ENCODE data around the gene HBG2. TPM values are rescaled to one million over a fixed set of nuclear protein-coding genes. Genes with fewer than 3 reads are reported as not detected.

HBG2 gene
- total and polyA plus RNA-seq, 10 of the 15 experiments (the other 5 are each of a cell fraction or from before 2014, with no cell fraction given) = 1.1 to 8.3 (median 2.9) TPM; not detected in 5

DNA sequence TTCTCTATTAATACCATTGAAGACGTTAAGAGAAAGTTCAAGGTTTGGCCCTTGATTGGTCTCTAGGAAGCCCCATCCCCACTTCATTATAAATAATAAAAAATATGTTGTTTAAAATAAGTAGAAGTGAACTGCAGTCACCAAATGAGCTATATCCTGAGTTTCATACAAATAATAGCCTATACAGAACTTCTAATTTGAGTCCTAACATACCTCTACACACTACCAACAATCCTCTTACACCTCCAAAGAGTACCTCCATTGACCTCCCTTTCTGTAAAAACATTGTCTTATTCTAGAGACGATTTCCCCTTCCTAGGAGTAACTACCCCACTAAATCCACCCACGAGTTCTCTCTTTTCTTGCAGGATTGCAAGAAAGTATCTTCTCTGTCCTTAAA is 13.1 kb downstream of the HBG2 start (continued):
- TF ChIP-seq, protein P1, sequence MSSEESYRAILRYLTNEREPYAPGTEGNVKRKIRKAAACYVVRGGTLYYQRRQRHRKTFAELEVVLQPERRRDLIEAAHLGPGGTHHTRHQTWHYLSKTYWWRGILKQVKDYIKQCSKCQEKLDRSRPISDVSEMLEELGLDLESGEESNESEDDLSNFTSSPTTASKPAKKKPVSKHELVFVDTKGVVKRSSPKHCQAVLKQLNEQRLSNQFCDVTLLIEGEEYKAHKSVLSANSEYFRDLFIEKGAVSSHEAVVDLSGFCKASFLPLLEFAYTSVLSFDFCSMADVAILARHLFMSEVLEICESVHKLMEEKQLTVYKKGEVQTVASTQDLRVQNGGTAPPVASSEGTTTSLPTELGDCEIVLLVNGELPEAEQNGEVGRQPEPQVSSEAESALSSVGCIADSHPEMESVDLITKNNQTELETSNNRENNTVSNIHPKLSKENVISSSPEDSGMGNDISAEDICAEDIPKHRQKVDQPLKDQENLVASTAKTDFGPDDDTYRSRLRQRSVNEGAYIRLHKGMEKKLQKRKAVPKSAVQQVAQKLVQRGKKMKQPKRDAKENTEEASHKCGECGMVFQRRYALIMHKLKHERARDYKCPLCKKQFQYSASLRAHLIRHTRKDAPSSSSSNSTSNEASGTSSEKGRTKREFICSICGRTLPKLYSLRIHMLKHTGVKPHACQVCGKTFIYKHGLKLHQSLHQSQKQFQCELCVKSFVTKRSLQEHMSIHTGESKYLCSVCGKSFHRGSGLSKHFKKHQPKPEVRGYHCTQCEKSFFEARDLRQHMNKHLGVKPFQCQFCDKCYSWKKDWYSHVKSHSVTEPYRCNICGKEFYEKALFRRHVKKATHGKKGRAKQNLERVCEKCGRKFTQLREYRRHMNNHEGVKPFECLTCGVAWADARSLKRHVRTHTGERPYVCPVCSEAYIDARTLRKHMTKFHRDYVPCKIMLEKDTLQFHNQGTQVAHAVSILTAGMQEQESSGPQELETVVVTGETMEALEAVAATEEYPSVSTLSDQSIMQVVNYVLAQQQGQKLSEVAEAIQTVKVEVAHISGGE (CRISPR knock-in tag; IDR thresholded peaks at IDR 0.05) = no peak
- TF ChIP-seq SMARCA5 (IDR thresholded peaks at IDR 0.05) = no peak
- TF ChIP-seq SREBF2 (IDR thresholded peaks at IDR 0.05; ENCODE audit: low read length) = no peak
- no peak for TF ChIP-seq RFX5 (IDR thresholded peaks at IDR 0.05; ENCODE audit: low read depth, low read length)
- TF ChIP-seq MEF2B (IDR thresholded peaks at IDR 0.05; ENCODE audit: partially characterized antibody, poor library complexity, severe bottlenecking) = no peak
- TF ChIP-seq RCOR1 (conservative IDR thresholded peaks at IDR 0.05; ENCODE audit: low read depth, low read length) = no peak
- TF ChIP-seq, protein P2, sequence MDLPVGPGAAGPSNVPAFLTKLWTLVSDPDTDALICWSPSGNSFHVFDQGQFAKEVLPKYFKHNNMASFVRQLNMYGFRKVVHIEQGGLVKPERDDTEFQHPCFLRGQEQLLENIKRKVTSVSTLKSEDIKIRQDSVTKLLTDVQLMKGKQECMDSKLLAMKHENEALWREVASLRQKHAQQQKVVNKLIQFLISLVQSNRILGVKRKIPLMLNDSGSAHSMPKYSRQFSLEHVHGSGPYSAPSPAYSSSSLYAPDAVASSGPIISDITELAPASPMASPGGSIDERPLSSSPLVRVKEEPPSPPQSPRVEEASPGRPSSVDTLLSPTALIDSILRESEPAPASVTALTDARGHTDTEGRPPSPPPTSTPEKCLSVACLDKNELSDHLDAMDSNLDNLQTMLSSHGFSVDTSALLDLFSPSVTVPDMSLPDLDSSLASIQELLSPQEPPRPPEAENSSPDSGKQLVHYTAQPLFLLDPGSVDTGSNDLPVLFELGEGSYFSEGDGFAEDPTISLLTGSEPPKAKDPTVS (IDR thresholded peaks at IDR 0.05; ENCODE audit: low read depth, low read length) = no peak
- no peak for TF ChIP-seq RB1 (IDR thresholded peaks at IDR 0.05; ENCODE audit: borderline replicate concordance)
- TF ChIP-seq, protein P3, sequence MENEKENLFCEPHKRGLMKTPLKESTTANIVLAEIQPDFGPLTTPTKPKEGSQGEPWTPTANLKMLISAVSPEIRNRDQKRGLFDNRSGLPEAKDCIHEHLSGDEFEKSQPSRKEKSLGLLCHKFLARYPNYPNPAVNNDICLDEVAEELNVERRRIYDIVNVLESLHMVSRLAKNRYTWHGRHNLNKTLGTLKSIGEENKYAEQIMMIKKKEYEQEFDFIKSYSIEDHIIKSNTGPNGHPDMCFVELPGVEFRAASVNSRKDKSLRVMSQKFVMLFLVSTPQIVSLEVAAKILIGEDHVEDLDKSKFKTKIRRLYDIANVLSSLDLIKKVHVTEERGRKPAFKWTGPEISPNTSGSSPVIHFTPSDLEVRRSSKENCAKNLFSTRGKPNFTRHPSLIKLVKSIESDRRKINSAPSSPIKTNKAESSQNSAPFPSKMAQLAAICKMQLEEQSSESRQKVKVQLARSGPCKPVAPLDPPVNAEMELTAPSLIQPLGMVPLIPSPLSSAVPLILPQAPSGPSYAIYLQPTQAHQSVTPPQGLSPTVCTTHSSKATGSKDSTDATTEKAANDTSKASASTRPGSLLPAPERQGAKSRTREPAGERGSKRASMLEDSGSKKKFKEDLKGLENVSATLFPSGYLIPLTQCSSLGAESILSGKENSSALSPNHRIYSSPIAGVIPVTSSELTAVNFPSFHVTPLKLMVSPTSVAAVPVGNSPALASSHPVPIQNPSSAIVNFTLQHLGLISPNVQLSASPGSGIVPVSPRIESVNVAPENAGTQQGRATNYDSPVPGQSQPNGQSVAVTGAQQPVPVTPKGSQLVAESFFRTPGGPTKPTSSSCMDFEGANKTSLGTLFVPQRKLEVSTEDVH (IDR thresholded peaks at IDR 0.05; ENCODE audit: low read depth, partially characterized antibody) = no peak
- TF ChIP-seq, protein P4, sequence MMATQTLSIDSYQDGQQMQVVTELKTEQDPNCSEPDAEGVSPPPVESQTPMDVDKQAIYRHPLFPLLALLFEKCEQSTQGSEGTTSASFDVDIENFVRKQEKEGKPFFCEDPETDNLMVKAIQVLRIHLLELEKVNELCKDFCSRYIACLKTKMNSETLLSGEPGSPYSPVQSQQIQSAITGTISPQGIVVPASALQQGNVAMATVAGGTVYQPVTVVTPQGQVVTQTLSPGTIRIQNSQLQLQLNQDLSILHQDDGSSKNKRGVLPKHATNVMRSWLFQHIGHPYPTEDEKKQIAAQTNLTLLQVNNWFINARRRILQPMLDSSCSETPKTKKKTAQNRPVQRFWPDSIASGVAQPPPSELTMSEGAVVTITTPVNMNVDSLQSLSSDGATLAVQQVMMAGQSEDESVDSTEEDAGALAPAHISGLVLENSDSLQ (IDR thresholded peaks at IDR 0.05) = no peak
- TF ChIP-seq MTA3 (IDR thresholded peaks at IDR 0.05; ENCODE audit: borderline replicate concordance, low read length) = no peak
- no peak for TF ChIP-seq BMI1 (IDR thresholded peaks at IDR 0.05; ENCODE audit: borderline replicate concordance)
- TF ChIP-seq, protein P5, sequence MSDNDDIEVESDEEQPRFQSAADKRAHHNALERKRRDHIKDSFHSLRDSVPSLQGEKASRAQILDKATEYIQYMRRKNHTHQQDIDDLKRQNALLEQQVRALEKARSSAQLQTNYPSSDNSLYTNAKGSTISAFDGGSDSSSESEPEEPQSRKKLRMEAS (IDR thresholded peaks at IDR 0.05; ENCODE audit: low read depth, low read length) = no peak
- TF ChIP-seq LARP7 (IDR thresholded peaks at IDR 0.05) = no peak
- TF ChIP-seq, protein P6, sequence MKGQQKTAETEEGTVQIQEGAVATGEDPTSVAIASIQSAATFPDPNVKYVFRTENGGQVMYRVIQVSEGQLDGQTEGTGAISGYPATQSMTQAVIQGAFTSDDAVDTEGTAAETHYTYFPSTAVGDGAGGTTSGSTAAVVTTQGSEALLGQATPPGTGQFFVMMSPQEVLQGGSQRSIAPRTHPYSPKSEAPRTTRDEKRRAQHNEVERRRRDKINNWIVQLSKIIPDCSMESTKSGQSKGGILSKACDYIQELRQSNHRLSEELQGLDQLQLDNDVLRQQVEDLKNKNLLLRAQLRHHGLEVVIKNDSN (IDR thresholded peaks at IDR 0.05; ENCODE audit: borderline replicate concordance, extremely low read length, insufficient read depth, low read depth, low read length) = no peak

Measured in GM12878 (cell line).